SK-N-SH (cell line): ENCODE measurements around the gene VGLL4.

Source experiments
- CTCF ChIP-seq: fragments of 200-600 bp; sonication (generic); IDR thresholded peaks from 2 replicates; pipeline ENCODE4 v1.6.1; 2017; ENCODE audit warnings: antibody characterized with exemption, mild to moderate bottlenecking, moderate library complexity
- EZH2phosphoT487 ChIP-seq: fragments of 200-600 bp; sonication (generic); IDR thresholded peaks from 2 replicates; pipeline ENCODE4 v1.6.1; 2017; ENCODE audit warnings: low read depth, mixed run types, mild to moderate bottlenecking, antibody characterized with exemption, moderate library complexity, borderline replicate concordance
- GATA2 ChIP-seq: sonication (generic); formaldehyde crosslinking; IDR thresholded peaks from 2 replicates; pipeline ENCODE4 v1.5.0; 2020; ENCODE audit warnings: mild to moderate bottlenecking, missing genetic modification reagents
- POLR2AphosphoS5 ChIP-seq: IDR thresholded peaks from 2 replicates; pipeline ENCODE4 v1.6.1; 2012; ENCODE audit warnings: low read depth, low read length
- RCOR1 ChIP-seq: fragments of 150-350 bp; IDR thresholded peaks from 2 replicates; pipeline ENCODE4 v1.6.1; 2017; ENCODE audit warnings: antibody characterized with exemption, low read length

- TF ChIP-seq EZH2phosphoT487 (no peak), POLR2AphosphoS5 (no peak), CTCF (no peak), GATA2 (CRISPR knock-in tag) (no peak), RCOR1 (no peak)
These were observed 90.1 kb downstream of the VGLL4 start for GRCh38 chr3:11553436-11554235.
